ENCODE measurements around the gene RFT1.

Gene RFT1

GRCh38 chr3:53130179-53131061 is at the start of gene RFT1:
Gene RFT1 (minus strand): TSS chr3:53130435. CDS start chr3:53130400, 35 bp downstream.
- peak; percentile 97 for DNase-seq

- no peak for DNase-seq
Observed at GRCh38 chr3:53179580-53179979, 49.3 kb upstream of the RFT1 start.

GRCh38 chr3:53178246-53178645 is 48.0 kb upstream of the RFT1 start:
- no peak for DNase-seq

GRCh38 chr3:53175613-53176540 is 45.6 kb upstream of the RFT1 start:
- no peak for DNase-seq

GRCh38 chr3:53174346-53175250 is 44.4 kb upstream of the RFT1 start:
- no peak for DNase-seq

- DNase-seq: no peak
Observed at GRCh38 chr3:53173107-53173506, 42.9 kb upstream of the RFT1 start.

GRCh38 chr3:53171827-53172505 is 41.7 kb upstream of the RFT1 start:
- DNase-seq: no peak

- DNase-seq: no peak
Observed at GRCh38 chr3:53171064-53171418, 40.8 kb upstream of the RFT1 start.

GRCh38 chr3:53170325-53171063 is 40.3 kb upstream of the RFT1 start:
- DNase-seq: peak; percentile 61

- no peak for DNase-seq
Observed at GRCh38 chr3:53169832-53170324, 39.6 kb upstream of the RFT1 start.

- no peak for DNase-seq
Observed at GRCh38 chr3:53169045-53169831, 39.0 kb upstream of the RFT1 start.

GRCh38 chr3:53168175-53168923 is 38.1 kb upstream of the RFT1 start:
- no peak for DNase-seq

- DNase-seq: no peak
Observed at GRCh38 chr3:53167418-53168174, 37.4 kb upstream of the RFT1 start.

- DNase-seq: no peak
Observed at GRCh38 chr3:53166781-53167291, 36.6 kb upstream of the RFT1 start.

GRCh38 chr3:53166206-53166605 is 36.0 kb upstream of the RFT1 start:
- no peak for DNase-seq

- DNase-seq: no peak
Observed at GRCh38 chr3:53164911-53165310, 34.7 kb upstream of the RFT1 start.

GRCh38 chr3:53163444-53164387 is 33.5 kb upstream of the RFT1 start:
- DNase-seq: no peak
